D721Med (cell line): ENCODE data around the gene GAA.

ENCODE experiments used
- DNase-seq: peaks from one replicate; pipeline ENCODE4 v3.0.0; 2011; ENCODE audit warnings: low spot score; ENCODE audit not compliant: insufficient read length
- FAIRE-seq: peaks from 2 replicates; lab custom pipeline; 2011; peaks lifted over from hg19 to GRCh38; lab: Jason Lieb, UNC
- TF ChIP-seq, protein P1 (sequence below): IDR thresholded peaks from 2 replicates; pipeline ENCODE4 v1.5.1; 2012; ENCODE audit warnings: mild to moderate bottlenecking, control low read depth; ENCODE audit not compliant: insufficient read depth; ENCODE audit errors: missing control alignments

GAA gene

GRCh38 chr17:80145076-80146075, 44.0 kb downstream of the GAA start:
- no peak for DNase-seq
- FAIRE-seq, result no peak
- TF ChIP-seq, protein P1, sequence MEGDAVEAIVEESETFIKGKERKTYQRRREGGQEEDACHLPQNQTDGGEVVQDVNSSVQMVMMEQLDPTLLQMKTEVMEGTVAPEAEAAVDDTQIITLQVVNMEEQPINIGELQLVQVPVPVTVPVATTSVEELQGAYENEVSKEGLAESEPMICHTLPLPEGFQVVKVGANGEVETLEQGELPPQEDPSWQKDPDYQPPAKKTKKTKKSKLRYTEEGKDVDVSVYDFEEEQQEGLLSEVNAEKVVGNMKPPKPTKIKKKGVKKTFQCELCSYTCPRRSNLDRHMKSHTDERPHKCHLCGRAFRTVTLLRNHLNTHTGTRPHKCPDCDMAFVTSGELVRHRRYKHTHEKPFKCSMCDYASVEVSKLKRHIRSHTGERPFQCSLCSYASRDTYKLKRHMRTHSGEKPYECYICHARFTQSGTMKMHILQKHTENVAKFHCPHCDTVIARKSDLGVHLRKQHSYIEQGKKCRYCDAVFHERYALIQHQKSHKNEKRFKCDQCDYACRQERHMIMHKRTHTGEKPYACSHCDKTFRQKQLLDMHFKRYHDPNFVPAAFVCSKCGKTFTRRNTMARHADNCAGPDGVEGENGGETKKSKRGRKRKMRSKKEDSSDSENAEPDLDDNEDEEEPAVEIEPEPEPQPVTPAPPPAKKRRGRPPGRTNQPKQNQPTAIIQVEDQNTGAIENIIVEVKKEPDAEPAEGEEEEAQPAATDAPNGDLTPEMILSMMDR, result no peak

DNA sequence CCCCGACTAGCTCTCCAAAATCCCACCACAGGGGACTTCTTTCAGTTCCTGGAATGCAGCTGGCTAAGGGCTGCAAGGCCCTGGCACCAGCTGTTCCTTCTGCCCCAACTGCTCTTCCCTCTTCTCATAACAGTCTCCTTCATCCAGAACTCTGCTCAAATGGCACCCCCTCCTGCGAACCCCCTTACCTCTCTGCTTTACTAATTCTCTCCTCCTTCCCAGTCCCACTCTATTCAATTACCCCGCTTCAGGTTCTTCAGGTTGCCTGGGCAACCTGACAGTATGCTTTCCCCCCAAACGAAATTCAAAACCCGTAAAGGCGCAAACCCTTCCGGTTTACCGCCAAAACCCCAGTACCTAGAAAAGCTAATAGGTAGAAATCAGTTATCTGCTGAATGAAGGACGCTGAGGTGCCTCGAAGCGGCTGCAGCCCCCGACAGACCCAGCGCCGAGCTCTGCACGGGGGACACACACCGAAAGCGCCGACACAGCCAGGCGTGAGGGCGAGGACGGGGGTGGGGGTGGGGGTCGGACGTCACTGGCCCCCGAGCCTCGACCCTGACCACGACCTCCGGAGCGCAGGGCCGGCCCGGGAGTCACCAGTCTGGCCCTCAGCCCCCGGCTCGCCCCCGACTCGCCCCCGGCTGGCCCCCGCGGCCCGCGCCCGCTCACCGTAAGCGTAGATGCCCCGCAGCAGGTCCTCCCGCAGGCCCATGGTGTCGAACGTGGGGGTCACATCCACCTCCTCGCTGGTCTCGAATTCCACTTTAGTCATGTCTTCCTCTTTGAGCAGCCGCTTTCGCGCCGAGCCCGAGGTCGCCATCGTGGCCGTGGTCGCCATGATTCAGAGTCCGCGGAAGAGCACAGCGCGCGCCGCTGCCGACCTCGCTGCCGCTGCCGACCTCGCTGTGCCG, 45.0 kb downstream of the GAA start:
- FAIRE-seq, result no peak
- TF ChIP-seq, protein P1, result no peak
- DNase-seq, result no peak

GRCh38 chr17:80147035-80147822, 45.8 kb downstream of the GAA start, which contains the start of gene EIF4A3:
EIF4A3 (minus strand) TSS chr17:80147128; CDS start chr17:80146961, 167 bp downstream.
- DNase-seq (peak; percentile 95), FAIRE-seq (no peak)
- TF ChIP-seq, protein P1, result peak; percentile 2

DNA sequence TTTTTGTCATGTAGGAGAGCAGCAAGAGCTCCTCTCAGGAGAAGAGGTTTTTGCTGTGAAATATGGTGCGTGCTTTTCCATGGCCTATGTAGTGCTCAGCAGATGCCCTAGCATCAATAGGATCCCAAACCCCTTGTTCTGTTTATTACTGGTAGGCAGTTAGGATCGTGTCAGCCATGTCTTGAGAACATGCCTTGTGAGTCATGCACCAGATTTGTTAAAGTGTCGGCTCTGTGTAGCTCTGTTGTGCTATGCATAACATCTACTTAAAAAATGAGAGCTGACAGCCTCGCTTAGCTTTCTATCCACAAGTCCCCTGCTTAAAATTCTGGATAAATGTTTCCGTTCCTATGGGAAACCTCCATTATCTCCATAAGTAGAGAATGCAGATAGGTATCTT, 50.0 kb downstream of the GAA start:
- no peak for DNase-seq
- TF ChIP-seq, protein P1, result no peak
- no peak for FAIRE-seq

GRCh38 chr17:80152081-80152702, 50.8 kb downstream of the GAA start:
- TF ChIP-seq, protein P1, result no peak
- no peak for FAIRE-seq

DNA sequence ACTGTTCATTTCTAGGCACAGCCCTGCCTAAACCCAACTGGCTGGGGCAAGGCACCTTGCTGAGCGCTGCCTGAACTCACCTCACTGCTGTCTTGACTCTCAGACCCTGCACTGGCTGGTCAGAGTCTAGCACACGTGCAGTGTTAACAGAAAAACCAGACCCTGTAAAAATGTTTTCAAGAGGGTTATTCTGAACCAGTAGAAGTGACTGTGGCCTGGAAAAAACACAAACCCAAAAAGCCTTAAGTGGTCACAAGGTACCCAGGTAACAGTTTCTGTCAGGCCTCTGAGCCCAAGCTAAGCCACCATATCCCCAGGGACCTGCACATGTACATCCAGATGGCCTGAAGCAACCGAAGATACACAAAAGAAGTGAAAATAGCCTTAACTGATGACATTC, 51.6 kb downstream of the GAA start:
- FAIRE-seq (no peak), DNase-seq (no peak)
- TF ChIP-seq, protein P1, result no peak

More at GRCh38 chr17:80152081-80152702, 50.8 kb downstream of the GAA start:
- no peak for DNase-seq
